Stimulated activated CD4-positive, alpha-beta T cell treated with anti-CD3 and anti-CD28 coated beads, Interleukin-12 subunit alpha, Interleukin-12 subunit beta, amount 100 ng/mL, for 24 hours (primary cell): ENCODE data around the gene DIP2B.
"Not testable (repeated sequence)": the region's sequence is repeated elsewhere in the genome, so short reads cannot be mapped to it uniquely, and the experiment has no call there.

Experiments used
- DNase-seq, 2 experiments: peaks; one replicate each; pipeline ENCODE4 v3.0.0-alpha.2; 2020; ENCODE audit warnings: low read depth in 2 of 2

Gene DIP2B, protein sequence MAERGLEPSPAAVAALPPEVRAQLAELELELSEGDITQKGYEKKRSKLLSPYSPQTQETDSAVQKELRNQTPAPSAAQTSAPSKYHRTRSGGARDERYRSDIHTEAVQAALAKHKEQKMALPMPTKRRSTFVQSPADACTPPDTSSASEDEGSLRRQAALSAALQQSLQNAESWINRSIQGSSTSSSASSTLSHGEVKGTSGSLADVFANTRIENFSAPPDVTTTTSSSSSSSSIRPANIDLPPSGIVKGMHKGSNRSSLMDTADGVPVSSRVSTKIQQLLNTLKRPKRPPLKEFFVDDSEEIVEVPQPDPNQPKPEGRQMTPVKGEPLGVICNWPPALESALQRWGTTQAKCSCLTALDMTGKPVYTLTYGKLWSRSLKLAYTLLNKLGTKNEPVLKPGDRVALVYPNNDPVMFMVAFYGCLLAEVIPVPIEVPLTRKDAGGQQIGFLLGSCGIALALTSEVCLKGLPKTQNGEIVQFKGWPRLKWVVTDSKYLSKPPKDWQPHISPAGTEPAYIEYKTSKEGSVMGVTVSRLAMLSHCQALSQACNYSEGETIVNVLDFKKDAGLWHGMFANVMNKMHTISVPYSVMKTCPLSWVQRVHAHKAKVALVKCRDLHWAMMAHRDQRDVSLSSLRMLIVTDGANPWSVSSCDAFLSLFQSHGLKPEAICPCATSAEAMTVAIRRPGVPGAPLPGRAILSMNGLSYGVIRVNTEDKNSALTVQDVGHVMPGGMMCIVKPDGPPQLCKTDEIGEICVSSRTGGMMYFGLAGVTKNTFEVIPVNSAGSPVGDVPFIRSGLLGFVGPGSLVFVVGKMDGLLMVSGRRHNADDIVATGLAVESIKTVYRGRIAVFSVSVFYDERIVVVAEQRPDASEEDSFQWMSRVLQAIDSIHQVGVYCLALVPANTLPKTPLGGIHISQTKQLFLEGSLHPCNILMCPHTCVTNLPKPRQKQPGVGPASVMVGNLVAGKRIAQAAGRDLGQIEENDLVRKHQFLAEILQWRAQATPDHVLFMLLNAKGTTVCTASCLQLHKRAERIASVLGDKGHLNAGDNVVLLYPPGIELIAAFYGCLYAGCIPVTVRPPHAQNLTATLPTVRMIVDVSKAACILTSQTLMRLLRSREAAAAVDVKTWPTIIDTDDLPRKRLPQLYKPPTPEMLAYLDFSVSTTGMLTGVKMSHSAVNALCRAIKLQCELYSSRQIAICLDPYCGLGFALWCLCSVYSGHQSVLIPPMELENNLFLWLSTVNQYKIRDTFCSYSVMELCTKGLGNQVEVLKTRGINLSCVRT (N-terminal part only)

GRCh38 chr12:50504798-50505674 lies at the start of gene DIP2B:
Gene DIP2B (plus strand): TSS chr12:50504985. CDS start chr12:50505141, 156 bp downstream.
- DNase-seq, result peak; percentile 91 to 97

- no peak for DNase-seq
Measured at GRCh38 chr12:50458606-50459005, 46.2 kb upstream of the DIP2B start.

GRCh38 chr12:50467439-50467838 lies 37.3 kb upstream of the DIP2B start:
- no peak for DNase-seq

GRCh38 chr12:50477241-50477832 lies 27.4 kb upstream of the DIP2B start:
- DNase-seq, result no peak

- DNase-seq, result no peak
Measured at GRCh38 chr12:50482571-50482970, 22.2 kb upstream of the DIP2B start.

GRCh38 chr12:50483488-50483887 lies 21.3 kb upstream of the DIP2B start:
- no peak for DNase-seq

DNA sequence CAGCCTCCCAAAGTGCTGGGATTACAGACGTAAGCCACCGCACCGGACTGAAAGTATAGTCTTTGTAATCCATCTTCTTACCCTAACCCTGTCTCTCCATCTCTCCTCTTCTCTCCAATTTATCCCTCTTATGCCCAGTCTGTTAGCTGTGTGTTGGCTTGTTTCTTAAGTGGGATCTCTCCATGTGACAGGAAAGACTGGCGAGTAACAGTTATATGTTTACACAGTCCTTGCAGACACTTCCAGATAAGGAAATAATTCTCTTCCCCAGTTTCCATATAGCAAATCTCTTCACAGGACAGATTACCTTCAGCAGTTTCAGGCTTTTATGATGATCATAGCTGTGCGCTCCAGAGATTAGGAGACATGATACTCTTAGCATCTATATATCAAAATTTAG lies 16.0 kb upstream of the DIP2B start:
- no peak for DNase-seq

DNA sequence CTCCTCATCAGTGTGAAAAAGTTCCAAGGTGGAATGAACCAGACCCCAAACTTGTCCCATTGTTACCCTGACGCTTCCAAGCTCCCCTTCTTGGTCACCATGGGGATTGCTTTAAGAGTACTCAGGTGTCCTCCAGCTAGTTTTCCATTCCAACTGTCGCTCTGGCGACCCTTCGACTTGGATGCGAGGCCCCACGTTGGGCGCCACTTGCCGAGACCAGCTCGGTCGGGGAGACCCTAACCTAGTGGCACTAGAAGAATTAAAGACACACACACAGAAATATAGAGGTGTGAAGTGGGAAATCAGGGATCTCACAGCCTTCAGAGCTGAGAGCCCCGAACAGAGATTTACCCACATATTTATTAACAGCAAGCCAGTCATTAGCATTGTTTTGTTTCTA lies 6.7 kb upstream of the DIP2B start:
- DNase-seq, result not testable (repeated sequence)

- DNase-seq, result no peak
Measured at GRCh38 chr12:50505675-50506530, 1.1 kb downstream of the DIP2B start.

DNA sequence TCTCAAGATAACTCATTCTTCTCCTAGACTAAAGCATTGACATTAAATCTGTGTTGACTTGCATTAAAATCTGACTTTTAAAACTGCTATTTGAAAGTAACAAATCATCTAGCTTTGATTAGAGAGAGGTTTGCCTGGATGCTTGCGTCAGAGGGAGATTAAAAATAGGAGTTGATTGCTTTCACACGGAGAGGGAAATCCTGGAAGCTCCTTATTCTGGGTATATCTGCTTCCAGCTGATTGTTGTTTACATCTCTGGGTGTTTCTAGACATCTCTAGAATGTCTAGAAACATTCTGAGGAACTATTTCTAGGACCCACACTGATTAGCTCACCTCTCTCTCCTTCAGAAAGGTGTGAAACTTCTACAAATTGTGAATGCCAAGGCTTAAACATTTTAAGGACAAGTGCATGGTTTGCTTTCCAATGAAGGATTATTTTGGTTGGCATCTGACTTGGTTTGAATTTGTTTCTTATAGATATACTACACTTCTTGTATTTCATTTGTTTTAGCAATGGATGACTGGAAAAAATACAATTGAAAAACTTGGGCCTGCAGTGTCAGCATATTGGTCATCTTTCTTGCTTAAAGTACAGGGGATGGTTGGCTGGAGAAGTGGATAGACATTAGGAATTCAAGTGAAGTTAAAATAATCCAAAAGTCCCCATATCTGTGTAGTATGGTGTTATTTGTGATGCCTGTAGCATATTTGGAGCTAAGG lies 2.1 kb downstream of the DIP2B start:
- no peak for DNase-seq

DNA sequence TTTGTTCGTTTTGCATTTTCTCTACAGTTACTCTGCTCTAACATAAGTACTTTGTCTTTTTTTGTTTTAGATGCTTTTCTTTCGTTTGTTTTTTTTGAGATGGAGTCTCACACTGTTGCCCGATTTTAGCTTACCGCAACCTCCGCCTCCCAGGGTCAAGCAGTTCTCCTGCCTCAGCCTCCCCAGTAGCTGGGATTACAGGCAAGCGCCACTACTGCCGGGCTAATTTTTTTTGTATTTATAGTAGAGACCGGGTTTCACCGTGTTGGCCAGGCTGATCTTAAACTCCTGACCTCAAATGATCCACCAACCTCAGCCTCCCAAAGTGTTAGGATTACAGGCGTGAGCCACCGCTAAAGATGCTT lies 2.7 kb downstream of the DIP2B start:
- DNase-seq, result no peak

DNA sequence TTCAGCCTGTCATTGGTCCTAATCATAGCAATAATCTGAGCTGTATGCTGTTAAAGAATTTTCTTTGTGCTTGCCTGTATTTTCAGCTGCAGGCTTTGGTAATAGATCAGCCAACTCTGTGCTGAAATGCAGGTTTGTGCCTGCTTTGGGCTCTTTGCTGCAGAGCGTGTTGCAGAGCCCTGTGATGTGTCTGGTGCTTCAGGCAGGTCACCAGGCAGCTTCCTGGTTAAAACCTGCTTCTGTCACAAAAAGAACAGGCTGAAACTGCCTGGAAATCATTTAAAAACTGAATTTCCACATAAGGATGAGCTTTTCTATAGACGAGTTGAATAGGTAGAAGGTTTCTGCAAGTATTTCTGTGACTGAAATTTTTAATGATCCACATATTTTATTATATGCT lies 3.1 kb downstream of the DIP2B start:
- DNase-seq, result no peak

- DNase-seq, result no peak
Measured at GRCh38 chr12:50508414-50508813, 3.6 kb downstream of the DIP2B start.

- no peak for DNase-seq
Measured at GRCh38 chr12:50508970-50509663, 4.3 kb downstream of the DIP2B start.

DNA sequence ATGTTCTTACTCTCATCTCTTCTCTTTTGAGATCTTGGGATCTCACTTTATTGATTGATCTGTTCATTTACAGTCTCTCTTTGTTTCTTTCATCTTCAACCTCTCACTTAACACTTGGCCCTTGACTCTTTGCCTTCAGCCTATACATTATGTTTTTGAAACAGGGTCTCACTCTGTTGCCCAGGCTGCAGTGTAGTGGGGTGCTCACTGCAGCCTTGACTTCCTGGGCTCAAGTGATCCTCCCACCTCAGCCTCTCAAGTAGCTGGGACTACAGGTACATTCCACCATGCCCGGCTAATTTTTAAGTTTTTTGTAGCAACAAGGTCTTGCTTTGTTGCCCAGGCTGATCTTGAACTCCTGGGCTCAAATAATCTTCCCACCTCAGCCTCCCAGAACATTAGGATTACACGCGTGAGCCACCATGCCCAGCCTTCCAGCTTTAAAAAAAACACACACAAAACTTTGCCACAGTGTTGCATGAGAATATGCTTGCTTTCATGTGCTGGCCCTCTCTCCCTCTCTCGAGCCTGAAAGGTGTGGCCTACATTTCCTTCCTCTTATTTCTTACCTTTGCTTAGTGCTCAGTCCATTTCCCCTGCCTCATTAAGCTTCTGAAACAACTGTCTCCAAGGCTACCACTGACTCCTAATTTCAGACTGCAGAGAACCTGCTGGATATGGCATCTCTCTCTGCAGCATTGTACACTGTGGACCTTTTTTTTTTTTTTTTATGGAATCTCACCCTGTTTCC lies 9.9 kb downstream of the DIP2B start:
- no peak for DNase-seq

GRCh38 chr12:50515587-50515986 lies 10.8 kb downstream of the DIP2B start:
- DNase-seq, result no peak

GRCh38 chr12:50517421-50518048 lies 12.8 kb downstream of the DIP2B start:
- no peak for DNase-seq
